SK-N-SH (cell line): ENCODE results near the gene ANKMY1. TPM values are rescaled to one million over a fixed set of nuclear protein-coding genes. Genes with fewer than 3 reads are reported as not detected.

Experiments
- CTCF ChIA-PET: fragments of 300-600, 350-600 bp; formaldehyde crosslinking; extraction: SDS; loops from one replicate; lab custom pipeline; 2021; lab: Yijun Ruan, JAX
- POLR2A ChIA-PET: fragments of 350-600 bp; sonication (Branson Sonifier 250); formaldehyde crosslinking; extraction: SDS; loops from one replicate; lab custom pipeline; 2020; ENCODE audit warnings: antibody characterized with exemption, inconsistent platforms; lab: Yijun Ruan, JAX
- DNase-seq: peaks from one replicate; pipeline ENCODE4 v3.0.0; 2012
- H2AFZ ChIP-seq: fragments of 200-600 bp; sonication (generic); 2 replicates; pipeline ENCODE4 v1.8.1; 2016; ENCODE audit warnings: antibody characterized with exemption, mild to moderate bottlenecking, low read depth
- H3F3A ChIP-seq: fragments of 200-600 bp; sonication (generic); replicated peaks from 2 replicates; pipeline ENCODE3; 2016; ENCODE audit warnings: antibody characterized with exemption, mild to moderate bottlenecking; ENCODE audit not compliant: insufficient read depth
- H3K27ac ChIP-seq, 2 experiments: fragments of 200-500 bp in 1 of 2; fragments of 200-600 bp in 1 of 2; sonication (Bioruptor generic) in 1 of 2; sonication (generic), shearing (Covaris generic) in 1 of 2; 2 replicates each; pipeline versions ENCODE4 v1.5.1 to v1.6.1; 2014 to 2016; ENCODE audit warnings: low read depth in 2 of 2, inconsistent platforms in 1 of 2, low read length in 1 of 2, mild to moderate bottlenecking in 1 of 2, mixed read lengths in 1 of 2
- H3K27me3 ChIP-seq: fragments of 200-600 bp; sonication (generic), shearing (Covaris generic); 2 replicates; pipeline ENCODE4 v1.6.1; 2016; ENCODE audit warnings: mixed run types; ENCODE audit not compliant: insufficient read depth
- H3K36me3 ChIP-seq, 2 experiments: fragments of 200-500 bp in 1 of 2; fragments of 200-600 bp in 1 of 2; sonication (Bioruptor generic) in 1 of 2; sonication (generic) in 1 of 2; replicated peaks in 1 of 2; 2 replicates each; pipeline versions ENCODE3 to v1.5.1; 2014 to 2016; ENCODE audit warnings: low read length in 1 of 2, mild to moderate bottlenecking in 1 of 2; ENCODE audit not compliant: insufficient read depth in 2 of 2, control insufficient read depth in 1 of 2
- H3K4me1 ChIP-seq, 2 experiments: fragments of 200-500 bp in 1 of 2; fragments of 200-600 bp in 1 of 2; sonication (Bioruptor generic) in 1 of 2; sonication (generic), shearing (Covaris generic) in 1 of 2; 2 replicates each; pipeline versions ENCODE4 v1.5.1 to v1.6.1; 2014 to 2016; ENCODE audit warnings: low read depth in 1 of 2, low read length in 1 of 2, mixed run types in 1 of 2; ENCODE audit not compliant: insufficient read depth in 2 of 2, control insufficient read depth in 1 of 2
- H3K4me2 ChIP-seq: fragments of 200-600 bp; sonication (generic), shearing (Covaris generic); 2 replicates; pipeline ENCODE4 v1.6.1; 2017; ENCODE audit warnings: mixed run types
- H3K4me3 ChIP-seq, 2 experiments: fragments of 200-500 bp in 1 of 2; fragments of 200-600 bp in 1 of 2; sonication (Bioruptor generic) in 1 of 2; sonication (generic), shearing (Covaris generic) in 1 of 2; 2 replicates each; pipeline versions ENCODE4 v1.5.1 to v1.8.1; 2014 to 2016; ENCODE audit warnings: low read depth in 2 of 2, inconsistent platforms in 1 of 2, low read length in 1 of 2, mild to moderate bottlenecking in 1 of 2, mixed read lengths in 1 of 2, moderate library complexity in 1 of 2
- H3K79me2 ChIP-seq: fragments of 200-600 bp; sonication (generic); 2 replicates; pipeline ENCODE4 v1.8.1; 2017; ENCODE audit warnings: mild to moderate bottlenecking; ENCODE audit not compliant: insufficient read depth
- H3K9ac ChIP-seq: fragments of 200-600 bp; sonication (generic); 2 replicates; pipeline ENCODE4 v1.6.1; 2017; ENCODE audit warnings: mixed run types
- H3K9me2 ChIP-seq: fragments of 200-600 bp; sonication (generic); 2 replicates; pipeline ENCODE4 v1.6.1; 2017; ENCODE audit warnings: mixed run types
- H3K9me3 ChIP-seq: fragments of 200-600 bp; sonication (generic); 2 replicates; pipeline ENCODE4 v1.6.1; 2017; ENCODE audit warnings: mixed run types, mild to moderate bottlenecking, moderate library complexity
- H4K20me1 ChIP-seq: fragments of 200-600 bp; sonication (generic); 2 replicates; pipeline ENCODE4 v1.6.1; 2017; ENCODE audit warnings: mild to moderate bottlenecking, mixed run types; ENCODE audit not compliant: insufficient read depth
- CHD2 ChIP-seq: fragments of 150-350 bp; IDR thresholded peaks from 2 replicates; pipeline ENCODE4 v1.6.1; 2018; ENCODE audit warnings: low read length; ENCODE audit not compliant: partially characterized antibody
- EP300 ChIP-seq, 2 experiments: IDR thresholded peaks; 2 replicates each; pipeline versions ENCODE4 v1.4.0 to v1.6.1; 2012; ENCODE audit warnings: borderline replicate concordance in 1 of 2, low read depth in 1 of 2, low read length in 1 of 2
- EZH2phosphoT487 ChIP-seq: fragments of 200-600 bp; sonication (generic); IDR thresholded peaks from 2 replicates; pipeline ENCODE4 v1.6.1; 2017; ENCODE audit warnings: low read depth, mixed run types, mild to moderate bottlenecking, antibody characterized with exemption, moderate library complexity, borderline replicate concordance
- FOSL2 ChIP-seq: IDR thresholded peaks from 2 replicates; pipeline ENCODE4 v1.4.0; 2012; ENCODE audit warnings: low read depth, mild to moderate bottlenecking, moderate library complexity, borderline replicate concordance
- GABPA ChIP-seq: IDR thresholded peaks from 2 replicates; pipeline ENCODE4 v1.4.0; 2012; ENCODE audit warnings: low read depth, mild to moderate bottlenecking
- GATA2 ChIP-seq: sonication (generic); formaldehyde crosslinking; IDR thresholded peaks from 2 replicates; pipeline ENCODE4 v1.5.0; 2020; ENCODE audit warnings: mild to moderate bottlenecking, missing genetic modification reagents
- JUND ChIP-seq: IDR thresholded peaks from 2 replicates; pipeline ENCODE4 v1.4.0; 2012
- MEF2A ChIP-seq: IDR thresholded peaks from 2 replicates; pipeline ENCODE4 v1.4.0; 2012; ENCODE audit warnings: low read depth, borderline replicate concordance
- NFIC ChIP-seq: IDR thresholded peaks from 2 replicates; pipeline ENCODE4 v1.4.0; 2012; ENCODE audit warnings: borderline replicate concordance
- NRF1 ChIP-seq: IDR thresholded peaks from 2 replicates; pipeline ENCODE4 v1.6.1; 2012; ENCODE audit warnings: low read depth, mild to moderate bottlenecking, low read length
- RAD21 ChIP-seq: IDR thresholded peaks from 2 replicates; pipeline ENCODE4 v1.6.1; 2012; ENCODE audit warnings: mild to moderate bottlenecking, low read length
- RCOR1 ChIP-seq: fragments of 150-350 bp; IDR thresholded peaks from 2 replicates; pipeline ENCODE4 v1.6.1; 2017; ENCODE audit warnings: antibody characterized with exemption, low read length
- RFX5 ChIP-seq: IDR thresholded peaks from 2 replicates; pipeline ENCODE4 v1.6.1; 2012; ENCODE audit warnings: mild to moderate bottlenecking, improper control_type of control experiment, low read length
- SMC3 ChIP-seq: IDR thresholded peaks from 2 replicates; pipeline ENCODE4 v1.6.1; 2012; ENCODE audit warnings: low read depth, low read length, improper control_type of control experiment
- USF1 ChIP-seq: IDR thresholded peaks from 2 replicates; pipeline ENCODE4 v1.4.0; 2012; ENCODE audit warnings: low read depth, borderline replicate concordance
- ZBTB33 ChIP-seq: IDR thresholded peaks from 2 replicates; pipeline ENCODE4 v1.4.0; 2012; ENCODE audit warnings: low read depth, borderline replicate concordance
- WGBS: methylation state at CpG from one replicate; pipeline ENCODE4 v1.1.6; 2017; ENCODE audit warnings: low lambda C conversion rate; 5-methylcytosine and 5-hydroxymethylcytosine counted together
- polyA plus RNA-seq, 3 experiments: library from polyadenylated mRNA; depleted of rRNA; stranded (reverse); fragments of >200 nt; gene quantifications; 2 replicates each; pipeline ENCODE4 v1.2.3, GENCODE V29; 2012
- TF ChIP-seq, protein P1 (sequence below): fragments of 150-350 bp; IDR thresholded peaks from 2 replicates; pipeline ENCODE4 v1.6.1; 2017; ENCODE audit warnings: antibody characterized with exemption, low read length, low read depth, borderline replicate concordance

Gene ANKMY1
- polyA plus RNA-seq, 1 of the 3 experiments (the other 2 are of a cell fraction), result 12.1 TPM

DNA sequence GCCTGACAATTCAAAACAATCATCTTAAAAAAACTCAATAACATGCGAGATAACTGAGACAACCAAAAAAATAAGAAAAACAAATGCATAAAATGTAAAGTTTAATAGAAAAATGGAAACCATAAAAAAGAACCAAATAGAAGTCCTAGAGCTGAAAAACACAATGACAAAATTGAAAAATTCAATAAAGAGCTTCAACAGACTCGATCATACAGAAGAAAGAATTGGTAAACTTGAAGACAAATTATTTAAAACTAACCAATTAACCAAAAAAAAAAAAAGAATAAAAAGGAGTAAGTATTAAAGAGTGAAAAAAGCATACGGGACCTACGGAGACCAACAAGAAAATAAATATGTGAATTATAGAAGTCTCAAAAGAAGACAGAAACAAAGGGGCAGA is 84.6 kb downstream of the ANKMY1 start:
- H3K27me3 ChIP-seq, result no peaks in the 10 kb centered on the region
- POLR2A ChIA-PET, result no interaction called here

More for the DNA sequence above, 84.6 kb downstream of the ANKMY1 start:
- DNase-seq, result no peak
- TF ChIP-seq NFIC (no peak), GATA2 (CRISPR knock-in tag) (no peak), MEF2A (no peak), ZBTB33 (no peak), RFX5 (no peak), EZH2phosphoT487 (no peak), GABPA (no peak), SMC3 (no peak), JUND (no peak), EP300 (IDR thresholded peaks at IDR 0.05; ENCODE audit: borderline replicate concordance in 1 of 2, low read depth in 1 of 2, low read length in 1 of 2) (no peak), NRF1 (no peak), CHD2 (no peak), RAD21 (no peak), RCOR1 (no peak), FOSL2 (no peak), USF1 (no peak)
- TF ChIP-seq, protein P1, sequence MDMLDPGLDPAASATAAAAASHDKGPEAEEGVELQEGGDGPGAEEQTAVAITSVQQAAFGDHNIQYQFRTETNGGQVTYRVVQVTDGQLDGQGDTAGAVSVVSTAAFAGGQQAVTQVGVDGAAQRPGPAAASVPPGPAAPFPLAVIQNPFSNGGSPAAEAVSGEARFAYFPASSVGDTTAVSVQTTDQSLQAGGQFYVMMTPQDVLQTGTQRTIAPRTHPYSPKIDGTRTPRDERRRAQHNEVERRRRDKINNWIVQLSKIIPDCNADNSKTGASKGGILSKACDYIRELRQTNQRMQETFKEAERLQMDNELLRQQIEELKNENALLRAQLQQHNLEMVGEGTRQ, result no peak
- no peaks in the 10 kb centered on the region; a peak in 1 of 4 replicates for H3K4me1 ChIP-seq
- H4K20me1 ChIP-seq, result no peaks in the 10 kb centered on the region
- no peak overlapping the region for H3K4me3 ChIP-seq
- no peaks in the 10 kb centered on the region for H3K9me2 ChIP-seq
- no peak overlapping the region for H3K4me2 ChIP-seq
- WGBS, result 83% methylated on average over 4 of the region's 4 CpGs
- CTCF ChIA-PET, result interaction anchor here (1.0 to 1.2 kb wide), 2 partner anchors 12 to 41 kb away, joined by 3 read pairs; no protein-coding TSS in a partner anchor
- no peaks in the 10 kb centered on the region for H3K36me3 ChIP-seq
- H3F3A ChIP-seq, result peaks cover 6% of the 10 kb centered on the region
- H3K79me2 ChIP-seq, result no peaks in the 10 kb centered on the region
- no peak overlapping the region for H3K9ac ChIP-seq
- H3K9me3 ChIP-seq, result peaks cover 14% of the 10 kb centered on the region
- H2AFZ ChIP-seq, result no peak overlapping the region
- H3K27ac ChIP-seq, result no peak overlapping the region
